ENCODE data around the gene METTL24. TPM values are rescaled to one million over a fixed set of nuclear protein-coding genes. Genes with fewer than 3 reads are reported as not detected.

Gene METTL24
- total and polyA plus RNA-seq, 7 donors, result 0.04 TPM; not detected in 6

GRCh38 chr6:110287462-110288341 is 70.4 kb downstream of the METTL24 start:
- no peak for TF ChIP-seq CTCF (IDR thresholded peaks at IDR 0.05)
- no peaks in the 10 kb centered on the region for H3K36me3 ChIP-seq (ENCODE audit: insufficient read depth in 1 of 2, low read depth in 1 of 2)
- WGBS, 3 donors, result 73 to 75% (median 75%) methylated on average over 8 of the region's 8 CpGs
- no peak overlapping the region for H3K27ac ChIP-seq
- H3K9me3 ChIP-seq, result peaks cover 4% of the 10 kb centered on the region
- no peak for DNase-seq
- no peaks in the 10 kb centered on the region for H3K4me1 ChIP-seq
- H3K4me3 ChIP-seq, result no peak overlapping the region
- no peak for ATAC-seq
- intact Hi-C loops (cut with DNase I), result no loop called here
- no peaks in the 10 kb centered on the region for H3K27me3 ChIP-seq (ENCODE audit: insufficient read depth in 3 of 3, low read length in 2 of 3)

- DNase-seq, result no peak
- WGBS, 3 donors, result 65 to 73% (median 70%) methylated on average over 7 of the region's 7 CpGs
- no peaks in the 10 kb centered on the region for H3K27me3 ChIP-seq (ENCODE audit: insufficient read depth in 3 of 3, low read length in 2 of 3)
- peaks cover 1% of the 10 kb centered on the region for H3K9me3 ChIP-seq
- TF ChIP-seq CTCF (IDR thresholded peaks at IDR 0.05), result no peak
- intact Hi-C loops (cut with DNase I), result no loop called here
- no peaks in the 10 kb centered on the region for H3K4me1 ChIP-seq
- ATAC-seq, result no peak
- H3K4me3 ChIP-seq, result no peak overlapping the region
- no peaks in the 10 kb centered on the region for H3K36me3 ChIP-seq (ENCODE audit: insufficient read depth in 1 of 2, low read depth in 1 of 2)
- no peak overlapping the region for H3K27ac ChIP-seq
Observed at GRCh38 chr6:110285306-110286060, 72.7 kb downstream of the METTL24 start.

- H3K9me3 ChIP-seq, result no peaks in the 10 kb centered on the region
- H3K27me3 ChIP-seq (ENCODE audit: insufficient read depth in 3 of 3, low read length in 2 of 3), result no peaks in the 10 kb centered on the region
- no peak for DNase-seq
- H3K4me1 ChIP-seq, result no peaks in the 10 kb centered on the region
- no peak for ATAC-seq
- no peak overlapping the region for H3K4me3 ChIP-seq
- intact Hi-C loops (cut with DNase I), result no loop called here
- no peak overlapping the region for H3K27ac ChIP-seq
- TF ChIP-seq CTCF (IDR thresholded peaks at IDR 0.05), result no peak
- no peaks in the 10 kb centered on the region for H3K36me3 ChIP-seq (ENCODE audit: insufficient read depth in 1 of 2, low read depth in 1 of 2)
Observed at GRCh38 chr6:110284855-110285254, 73.3 kb downstream of the METTL24 start.

- no peak for ATAC-seq
- no peak for DNase-seq
- intact Hi-C loops (cut with DNase I), result no loop called here
Observed at GRCh38 chr6:110283657-110284056, 74.5 kb downstream of the METTL24 start.

More at GRCh38 chr6:110283657-110284056, 74.5 kb downstream of the METTL24 start:
- Histone ChIP-seq H3K9me3 (no peaks in the 10 kb centered on the region), H3K36me3 (ENCODE audit: insufficient read depth in 1 of 2, low read depth in 1 of 2) (no peaks in the 10 kb centered on the region), H3K4me1 (no peaks in the 10 kb centered on the region), H3K27me3 (ENCODE audit: insufficient read depth in 3 of 3, low read length in 2 of 3) (no peaks in the 10 kb centered on the region), H3K4me3 (no peak overlapping the region), H3K27ac (no peak overlapping the region)
- 64 to 74% (median 68%) methylated on average over 2 of the region's 2 CpGs for WGBS, 3 donors
- TF ChIP-seq CTCF (IDR thresholded peaks at IDR 0.05), result no peak
